Lung microvascular endothelial cell (primary cell): ENCODE measurements around the gene GAS7. TPM values are rescaled to one million over a fixed set of nuclear protein-coding genes. Genes with fewer than 3 reads are reported as not detected.

ENCODE experiments used
- DNase-seq, 2 donors: peaks; one replicate each; pipeline versions ENCODE4 v3.0.0 to v3.0.0-alpha.2; 2010; ENCODE audit warnings: low read depth in 2 of 2
- total RNA-seq: library from RNA; depleted of rRNA; stranded (reverse); fragments of >200 nt; gene quantifications from 2 replicates; pipeline ENCODE4 v1.2.1, GENCODE V29; 2014

The GAS7 gene
- total RNA-seq = 1.5 and 3.0 TPM in 2 replicates

GRCh38 chr17:10198509-10199249, at the start of gene GAS7:
Gene GAS7, minus strand, starts transcription at chr17:10198606.
- DNase-seq = peak in 1 of 2 donors; percentile 49

GRCh38 chr17:10247810-10248209, 49.4 kb upstream of the GAS7 start:
- no peak for DNase-seq

GRCh38 chr17:10243883-10244844, 45.8 kb upstream of the GAS7 start:
- DNase-seq = no peak

GRCh38 chr17:10241781-10242180, 43.4 kb upstream of the GAS7 start:
- no peak for DNase-seq

GRCh38 chr17:10238661-10239060, 40.3 kb upstream of the GAS7 start:
- no peak for DNase-seq

GRCh38 chr17:10234033-10234432, 35.6 kb upstream of the GAS7 start:
- DNase-seq = no peak

GRCh38 chr17:10233161-10233560, 34.8 kb upstream of the GAS7 start:
- DNase-seq = no peak

GRCh38 chr17:10229181-10229580, 30.8 kb upstream of the GAS7 start:
- no peak for DNase-seq

GRCh38 chr17:10226930-10227695, 28.7 kb upstream of the GAS7 start:
- peak in 1 of 2 donors; percentile 69 for DNase-seq

- DNase-seq = no peak
These were observed 26.3 kb upstream of the GAS7 start for GRCh38 chr17:10224582-10225195.

- no peak for DNase-seq
These were observed 20.8 kb upstream of the GAS7 start for GRCh38 chr17:10219193-10219592.

- DNase-seq = no peak
These were observed 19.5 kb upstream of the GAS7 start for GRCh38 chr17:10217916-10218315.

- no peak for DNase-seq
These were observed 18.0 kb upstream of the GAS7 start for GRCh38 chr17:10216213-10216938.

GRCh38 chr17:10215286-10215685, 16.9 kb upstream of the GAS7 start:
- no peak for DNase-seq

- DNase-seq = no peak
These were observed 13.3 kb upstream of the GAS7 start for GRCh38 chr17:10211666-10212065.

GRCh38 chr17:10210151-10210574, 11.8 kb upstream of the GAS7 start:
- no peak for DNase-seq

GRCh38 chr17:10208604-10209193, 10.3 kb upstream of the GAS7 start:
- no peak for DNase-seq

- no peak for DNase-seq
These were observed 8.7 kb upstream of the GAS7 start for GRCh38 chr17:10207153-10207552.

- DNase-seq = no peak
These were observed 7.3 kb upstream of the GAS7 start for GRCh38 chr17:10205549-10206185.

- DNase-seq = no peak
These were observed 3.3 kb upstream of the GAS7 start for GRCh38 chr17:10201680-10202079.
